CD4-positive, alpha-beta T cell (primary cell): ENCODE data around the gene NELFB. TPM values are rescaled to one million over a fixed set of nuclear protein-coding genes. Genes with fewer than 3 reads are reported as not detected.

Experiments
- ATAC-seq: fragments of 200-7000 bp; cut with Tn5 transposase; one replicate; pipeline ENCODE4 v1.10.0; 2022; ENCODE audit warnings: mild to moderate bottlenecking; ENCODE audit not compliant: poor library complexity
- CTCF ChIA-PET: fragments of 350-600 bp; sonication (Branson Sonifier 250); formaldehyde crosslinking; loops from one replicate; lab custom pipeline; 2021; ENCODE audit warnings: antibody characterized with exemption, inconsistent platforms; lab: Charles Lee
- POLR2A ChIA-PET: fragments of 350-600 bp; sonication (Branson Sonifier 250); formaldehyde crosslinking; loops from one replicate; lab custom pipeline; 2021; ENCODE audit warnings: antibody characterized with exemption, inconsistent platforms; lab: Charles Lee
- DNase-seq, 14 experiments: peaks; one replicate each; pipeline ENCODE4 v3.0.0-alpha.2; 2013 to 2020; ENCODE audit warnings: mixed read lengths in 2 of 14
- H3K27ac ChIP-seq, 2 donors: one replicate each; pipeline versions ENCODE4 v1.5.1 to v1.7.0; 2013; ENCODE audit warnings: low read length in 2 of 2, low read depth in 1 of 2, mild to moderate bottlenecking in 1 of 2
- H3K27me3 ChIP-seq, 2 experiments: 1 replicate in 1 of 2; 2 replicates in 1 of 2; pipeline versions ENCODE4 v1.6.1 to v1.7.0; 2013; ENCODE audit warnings: low read length in 2 of 2, control low read depth in 1 of 2, mild to moderate bottlenecking in 1 of 2, moderate library complexity in 1 of 2; ENCODE audit not compliant: insufficient read depth in 2 of 2, control insufficient read depth in 1 of 2
- H3K36me3 ChIP-seq: one replicate; pipeline ENCODE4 v1.6.1; 2013; ENCODE audit warnings: low read length, control low read depth; ENCODE audit not compliant: insufficient read depth
- H3K4me1 ChIP-seq: one replicate; pipeline ENCODE4 v1.6.1; 2013; ENCODE audit warnings: low read length, control low read depth; ENCODE audit not compliant: insufficient read depth
- H3K4me3 ChIP-seq: one replicate; pipeline ENCODE4 v1.5.1; 2013; ENCODE audit warnings: mild to moderate bottlenecking, low read length, moderate library complexity
- H3K9me3 ChIP-seq, 2 experiments: 1 replicate in 1 of 2; 2 replicates in 1 of 2; pipeline versions ENCODE4 v1.6.1 to v1.7.0; 2013; ENCODE audit warnings: low read length in 2 of 2, mild to moderate bottlenecking in 2 of 2, control low read depth in 1 of 2, moderate library complexity in 1 of 2; ENCODE audit not compliant: control insufficient read depth in 1 of 2, insufficient read depth in 1 of 2
- H3K27ac Mint-ChIP-seq: one replicate; pipeline ENCODE4 v1.8.0; 2020; ENCODE audit warnings: mixed read lengths
- H3K27me3 Mint-ChIP-seq: one replicate; pipeline ENCODE4 v1.8.0; 2021; ENCODE audit warnings: mixed read lengths
- H3K36me3 Mint-ChIP-seq: one replicate; pipeline ENCODE4 v1.8.0; 2021; ENCODE audit warnings: low read depth, mixed read lengths
- H3K4me1 Mint-ChIP-seq: one replicate; pipeline ENCODE4 v1.8.0; 2021; ENCODE audit warnings: low read depth, mixed read lengths
- H3K4me3 Mint-ChIP-seq: one replicate; pipeline ENCODE4 v1.8.0; 2020; ENCODE audit warnings: mild to moderate bottlenecking, mixed read lengths
- H3K9me3 Mint-ChIP-seq: one replicate; pipeline ENCODE4 v1.8.0; 2020; ENCODE audit warnings: mixed read lengths
- intact Hi-C, 2 experiments: fragments of 100-400 bp; cut with DNase I in 1 of 2; cut with micrococcal nuclease in 1 of 2; formaldehyde crosslinking; loops; one replicate each; pipeline versions ENCODE4 v1.15.1 to v1.9.0; 2023 to 2025; cut with DNase I, micrococcal nuclease
- total RNA-seq, 174 experiments: library from RNA in 2 of 174; stranded (reverse) in 2 of 174; gene quantifications; one replicate each; pipeline ENCODE4 v1.2.3 and lab custom pipeline; 2021 to 2026
- TF ChIP-seq, protein P1 (sequence below): fragments of 200-600 bp; IDR thresholded peaks from one replicate; pipeline ENCODE4 v1.8.0; 2022; ENCODE audit warnings: antibody characterized with exemption, mild to moderate bottlenecking

NELFB gene
- total RNA-seq, 2 experiments from 2014 or later: 20.7 to 21.2 TPM

DNA sequence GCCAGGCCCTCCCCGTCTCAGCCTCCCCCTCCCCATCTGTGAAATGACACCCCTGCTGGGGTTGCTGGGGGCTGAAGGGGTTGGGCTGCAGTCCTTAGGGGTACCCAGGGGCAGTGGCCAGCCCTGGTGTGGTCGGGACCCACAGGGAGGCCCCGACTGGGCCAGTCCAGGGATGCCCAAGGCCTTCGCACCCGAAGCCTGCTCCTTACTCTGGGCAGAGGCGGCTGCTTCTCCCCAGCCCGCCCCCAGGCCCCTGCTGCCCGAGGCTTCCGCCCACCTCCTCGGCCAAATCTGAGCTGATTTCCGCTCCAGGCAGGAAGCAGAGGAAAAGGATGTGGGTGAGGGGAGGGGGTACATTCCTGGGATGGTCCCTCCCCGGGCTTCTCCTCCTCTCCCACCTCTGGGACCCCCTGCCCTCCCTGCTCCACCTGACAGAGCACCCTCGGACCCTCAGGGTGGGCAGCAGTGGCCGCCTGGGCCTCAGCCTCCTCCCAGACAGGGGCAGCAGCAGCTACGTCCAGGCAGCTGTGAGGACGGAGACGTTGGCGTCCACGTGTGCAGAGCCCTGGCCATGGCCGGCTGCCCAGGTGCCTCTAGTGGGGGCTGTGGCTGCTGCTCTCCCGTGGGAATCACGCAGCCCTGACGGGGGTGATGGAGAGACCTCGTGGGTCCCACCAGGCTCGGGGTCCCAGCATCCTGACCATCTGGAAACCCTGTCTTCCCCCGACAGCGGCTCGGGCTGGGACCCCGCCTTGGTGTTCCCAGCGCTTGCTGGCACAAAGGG is 51.1 kb downstream of the NELFB start:
- H3K4me1 Mint-ChIP-seq: peaks cover 6% of the 10 kb centered on the region
- no peaks in the 10 kb centered on the region for H3K27me3 Mint-ChIP-seq
- Histone ChIP-seq H3K9me3 (peaks cover 0 to 3% of the 10 kb centered on the region in 2 experiments), H3K4me3 (no peak overlapping the region), H3K27ac (no peak overlapping the region), H3K27me3 (no peaks in the 10 kb centered on the region), H3K4me1 (peaks cover 43% of the 10 kb centered on the region), H3K36me3 (no peaks in the 10 kb centered on the region)
- no peak overlapping the region for H3K4me3 Mint-ChIP-seq
- TF ChIP-seq, protein P1, sequence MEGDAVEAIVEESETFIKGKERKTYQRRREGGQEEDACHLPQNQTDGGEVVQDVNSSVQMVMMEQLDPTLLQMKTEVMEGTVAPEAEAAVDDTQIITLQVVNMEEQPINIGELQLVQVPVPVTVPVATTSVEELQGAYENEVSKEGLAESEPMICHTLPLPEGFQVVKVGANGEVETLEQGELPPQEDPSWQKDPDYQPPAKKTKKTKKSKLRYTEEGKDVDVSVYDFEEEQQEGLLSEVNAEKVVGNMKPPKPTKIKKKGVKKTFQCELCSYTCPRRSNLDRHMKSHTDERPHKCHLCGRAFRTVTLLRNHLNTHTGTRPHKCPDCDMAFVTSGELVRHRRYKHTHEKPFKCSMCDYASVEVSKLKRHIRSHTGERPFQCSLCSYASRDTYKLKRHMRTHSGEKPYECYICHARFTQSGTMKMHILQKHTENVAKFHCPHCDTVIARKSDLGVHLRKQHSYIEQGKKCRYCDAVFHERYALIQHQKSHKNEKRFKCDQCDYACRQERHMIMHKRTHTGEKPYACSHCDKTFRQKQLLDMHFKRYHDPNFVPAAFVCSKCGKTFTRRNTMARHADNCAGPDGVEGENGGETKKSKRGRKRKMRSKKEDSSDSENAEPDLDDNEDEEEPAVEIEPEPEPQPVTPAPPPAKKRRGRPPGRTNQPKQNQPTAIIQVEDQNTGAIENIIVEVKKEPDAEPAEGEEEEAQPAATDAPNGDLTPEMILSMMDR: no peak
- H3K36me3 Mint-ChIP-seq: no peaks in the 10 kb centered on the region
- H3K9me3 Mint-ChIP-seq: no peaks in the 10 kb centered on the region
- peak in 1 of 14 experiments; percentile 30 for DNase-seq
- ATAC-seq: no peak
- CTCF ChIA-PET: no interaction called here
- POLR2A ChIA-PET: no interaction called here
- no peak overlapping the region for H3K27ac Mint-ChIP-seq
- intact Hi-C loops: no loop called here

DNA sequence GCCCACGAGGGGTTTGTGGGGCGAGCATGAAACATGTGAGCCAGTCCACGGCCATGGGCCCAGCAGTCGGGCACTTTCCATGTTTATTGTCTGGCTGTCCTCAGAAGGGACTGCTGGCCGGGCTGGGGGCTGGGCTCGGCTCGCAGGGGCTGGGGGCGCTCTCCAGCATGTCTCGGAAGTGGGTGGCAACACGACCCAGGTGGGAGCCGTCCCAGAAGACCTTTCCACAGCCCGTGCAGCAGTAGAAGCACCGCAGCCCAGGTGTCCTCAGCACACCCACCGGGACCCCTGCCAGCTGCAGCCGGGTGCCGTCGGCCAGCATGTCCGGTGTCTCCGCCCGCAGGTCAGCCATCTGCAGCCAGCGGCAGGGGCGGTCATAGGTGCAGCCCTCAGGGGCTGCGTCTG is 51.7 kb downstream of the NELFB start:
- TF ChIP-seq, protein P1: no peak
- ATAC-seq: no peak
- H3K4me3 Mint-ChIP-seq: no peak overlapping the region
- DNase-seq: peak in 1 of 14 experiments; percentile 31
- H3K27me3 Mint-ChIP-seq: no peaks in the 10 kb centered on the region
- no peaks in the 10 kb centered on the region for H3K36me3 Mint-ChIP-seq
- no peak overlapping the region for H3K27ac Mint-ChIP-seq
- POLR2A ChIA-PET: no interaction called here
- H3K36me3 ChIP-seq: no peaks in the 10 kb centered on the region
- peaks cover 45% of the 10 kb centered on the region for H3K4me1 ChIP-seq
- no peaks in the 10 kb centered on the region for H3K9me3 Mint-ChIP-seq
- H3K9me3 ChIP-seq: peaks cover 0 to 3% of the 10 kb centered on the region in 2 experiments
- H3K4me1 Mint-ChIP-seq: peaks cover 6% of the 10 kb centered on the region
- no peak overlapping the region for H3K4me3 ChIP-seq
- intact Hi-C loops: no loop called here
- no peaks in the 10 kb centered on the region for H3K27me3 ChIP-seq
- CTCF ChIA-PET: no interaction called here
- no peak overlapping the region for H3K27ac ChIP-seq

DNA sequence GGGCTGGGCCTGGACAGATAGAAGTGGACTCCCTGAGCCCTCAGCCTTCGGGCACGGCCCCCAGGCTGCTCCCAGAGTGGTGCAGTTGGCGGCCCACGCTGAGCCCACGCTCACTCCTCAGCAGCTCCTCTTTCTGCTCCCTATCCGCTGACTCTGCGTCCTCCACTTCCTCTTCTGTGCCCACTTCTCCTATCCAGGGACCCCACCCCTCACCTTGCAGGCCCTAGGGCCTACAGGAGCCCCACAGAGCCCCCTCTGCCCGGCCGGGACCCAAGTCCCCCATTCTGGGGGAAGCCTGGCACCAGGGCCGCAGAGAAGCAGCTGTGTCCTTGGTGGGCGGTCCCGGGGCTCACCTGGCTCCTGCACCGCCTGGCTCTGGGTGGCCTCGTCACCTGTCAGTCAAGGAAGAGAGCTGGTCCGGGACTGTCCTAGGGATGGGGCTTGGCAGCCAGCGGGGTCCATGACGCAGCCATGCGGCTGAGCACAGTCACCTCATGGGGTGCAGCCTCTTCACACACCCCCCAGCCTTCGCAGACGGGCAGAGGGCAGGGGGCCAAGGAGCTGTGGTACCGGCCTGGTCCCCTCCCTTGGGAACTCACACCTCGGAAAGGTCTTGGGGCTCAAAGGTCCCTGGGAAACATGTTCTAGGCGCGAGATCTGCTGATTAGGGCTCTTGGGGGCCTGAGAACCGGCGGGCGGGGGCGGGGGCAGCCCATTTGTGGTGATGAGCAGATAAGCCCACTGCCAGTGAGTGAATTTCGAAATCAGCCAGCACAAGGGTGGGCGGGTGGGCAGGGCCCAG is 52.3 kb downstream of the NELFB start:
- H3K4me1 Mint-ChIP-seq: peaks cover 6% of the 10 kb centered on the region
- no peaks in the 10 kb centered on the region for H3K27me3 ChIP-seq
- intact Hi-C loops: no loop called here
- peaks cover 45% of the 10 kb centered on the region for H3K4me1 ChIP-seq
- H3K36me3 Mint-ChIP-seq: no peaks in the 10 kb centered on the region
- no peak for ATAC-seq
- H3K27ac ChIP-seq: no peak overlapping the region
- no peaks in the 10 kb centered on the region for H3K36me3 ChIP-seq
- H3K4me3 ChIP-seq: no peak overlapping the region
- TF ChIP-seq, protein P1: no peak
- no peak overlapping the region for H3K27ac Mint-ChIP-seq
- H3K9me3 ChIP-seq: peaks cover 0 to 3% of the 10 kb centered on the region in 2 experiments
- no peaks in the 10 kb centered on the region for H3K27me3 Mint-ChIP-seq
- CTCF ChIA-PET: no interaction called here
- peak overlapping the region; percentile 11 for H3K4me3 Mint-ChIP-seq
- DNase-seq: peak in 1 of 14 experiments; percentile 33
- H3K9me3 Mint-ChIP-seq: no peaks in the 10 kb centered on the region
- POLR2A ChIA-PET: no interaction called here
